ENCODE results near the gene TANGO6. TPM values are rescaled to one million over a fixed set of nuclear protein-coding genes. Genes with fewer than 3 reads are reported as not detected.

TANGO6 gene
- total and polyA plus RNA-seq, 10 of the 15 experiments (the other 5 are each of a cell fraction or from before 2014, with no cell fraction given) = 1.1 to 20.6 (median 11.0) TPM

DNA sequence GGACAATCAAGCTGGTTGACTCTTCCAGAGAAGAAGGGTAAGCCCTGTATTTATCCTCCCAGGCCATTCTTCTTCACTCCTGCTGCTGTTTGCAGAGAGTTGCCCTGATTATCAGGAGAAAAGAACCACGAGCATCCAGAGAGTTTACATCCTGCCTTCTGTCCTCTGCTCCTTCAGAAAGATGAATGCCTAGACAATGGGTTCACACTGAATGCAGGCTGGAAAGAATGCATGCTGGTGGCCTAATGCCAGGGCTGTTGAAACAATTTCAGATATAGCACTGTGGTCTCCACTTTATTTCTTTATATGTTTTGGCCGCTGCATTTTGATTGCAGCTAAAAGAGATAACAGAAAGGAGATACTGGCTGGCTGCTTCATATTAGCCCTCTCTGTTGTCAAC, 241.0 kb downstream of the TANGO6 start:
- WGBS (ENCODE audit: insufficient coverage, insufficient replicate concordance, low lambda C conversion rate, missing lambda C conversion rate) = 89% methylated on average over 2 of the region's 2 CpGs
- Histone ChIP-seq H3K9ac (ENCODE audit: control insufficient read depth, insufficient read depth, low read length) (no peak overlapping the region), H4K20me1 (ENCODE audit: control insufficient read depth, insufficient read depth) (no peaks in the 10 kb centered on the region), H3K9me3 (replicated peaks; ENCODE audit: control insufficient read depth, insufficient read depth, low read length) (no peaks in the 10 kb centered on the region), H3K27me3 (replicated peaks in 1 of 2; ENCODE audit: control insufficient read depth in 2 of 2, insufficient read depth in 2 of 2, low read length in 1 of 2) (no peaks in the 10 kb centered on the region), H3K4me1 (ENCODE audit: control insufficient read depth, insufficient read depth, low read length) (peaks cover 7% of the 10 kb centered on the region), H3K79me2 (ENCODE audit: control insufficient read depth, insufficient read depth, low read length) (no peaks in the 10 kb centered on the region), H2AFZ (ENCODE audit: control insufficient read depth, low read depth, low read length) (no peak overlapping the region), H3K4me2 (ENCODE audit: control insufficient read depth, insufficient read depth) (no peak overlapping the region), H3K27ac (ENCODE audit: control insufficient read depth, insufficient read depth) (no peak overlapping the region), H3K36me3 (ENCODE audit: control insufficient read depth in 2 of 2, insufficient read depth in 2 of 2, low read length in 1 of 2) (no peaks in the 10 kb centered on the region; a peak in 1 of 4 replicates), H3K4me3 (no peak overlapping the region)
- ChIA-PET SMC1A (ENCODE audit: uncharacterized antibody, unreplicated experiment) (interaction anchor here (1.3 to 2.1 kb wide), 2 partner anchors 16 to 202 kb away, joined by 3 to 5 read pairs; no protein-coding TSS in a partner anchor), POLR2A (no interaction called here), CTCF (interaction anchor here (1.8 to 2.5 kb wide), 2 partner anchors 9 to 29 kb away, joined by 4 to 7 read pairs; no protein-coding TSS in a partner anchor), RAD21 (ENCODE audit: unreplicated experiment) (no interaction called here)
- in situ Hi-C loops (cut with MboI) (no loop called here), intact Hi-C loops (cut with micrococcal nuclease; ENCODE audit: unreplicated experiment) (no loop called here)
- FAIRE-seq (no peak), DNase-seq (ENCODE audit: low read depth, low spot score) (no peak), ATAC-seq (no peak)
- TSS peak; percentile 47 for BruUV-seq (replicated peaks)
- TF ChIP-seq NFYB (IDR thresholded peaks at IDR 0.05; ENCODE audit: insufficient read depth, low read depth, low read length) (no peak), SPI1 (IDR thresholded peaks at IDR 0.05; ENCODE audit: borderline replicate concordance, insufficient read depth, low read depth, low read length) (no peak), EED (IDR thresholded peaks at IDR 0.05; ENCODE audit: low read depth) (no peak), FOXK2 (IDR thresholded peaks at IDR 0.05) (no peak), NFXL1 (IDR thresholded peaks at IDR 0.05; ENCODE audit: borderline replicate concordance) (no peak), HDAC2 (IDR thresholded peaks at IDR 0.05) (no peak)

DNA sequence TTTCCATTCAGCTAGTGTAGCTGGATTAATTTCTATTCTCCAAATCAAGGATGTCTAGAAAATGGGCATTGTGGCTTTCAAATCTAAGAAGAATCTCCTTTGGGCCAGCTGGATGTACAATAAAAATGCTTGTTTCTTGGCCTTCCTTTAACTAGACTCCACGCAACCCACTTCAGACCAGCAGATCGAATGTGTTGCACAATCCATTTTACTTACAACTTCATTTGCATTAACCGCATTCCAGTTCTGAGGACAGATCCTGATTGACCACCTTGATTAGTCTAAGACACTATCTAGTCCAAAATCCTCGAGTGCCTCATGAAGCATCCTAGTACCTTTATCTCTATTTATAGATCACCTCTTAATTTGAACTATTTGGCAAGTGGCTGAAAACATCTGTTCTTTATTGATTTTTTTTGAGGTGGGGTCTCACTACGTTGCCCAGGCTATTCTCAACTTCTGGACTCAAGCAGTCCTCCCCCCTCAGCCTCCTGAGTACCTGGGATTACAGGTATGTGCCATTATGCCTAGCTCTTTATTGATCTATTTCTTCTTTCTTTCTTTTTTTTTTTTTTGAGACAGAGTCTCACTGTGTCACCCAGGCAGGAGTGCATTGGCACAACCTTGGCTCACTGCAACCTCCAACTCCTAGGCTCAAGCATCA, 241.8 kb downstream of the TANGO6 start:
- ChIA-PET POLR2A (no interaction called here), SMC1A (ENCODE audit: uncharacterized antibody, unreplicated experiment) (interaction anchor here (2.1 kb wide), 1 partner anchor 15 kb away, joined by 5 read pairs; no protein-coding TSS in a partner anchor), CTCF (interaction anchor here (0.6 to 2.5 kb wide), 3 partner anchors 8 to 28 kb away, joined by 3 to 7 read pairs (median 4); no protein-coding TSS in a partner anchor), RAD21 (ENCODE audit: unreplicated experiment) (interaction anchor here (0.5 kb wide), 1 partner anchor 31 kb away, joined by 3 read pairs; no protein-coding TSS in a partner anchor)
- BruUV-seq (replicated peaks) = no TSS peak
- no peak for DNase-seq (ENCODE audit: low read depth, low spot score)
- Histone ChIP-seq H2AFZ (ENCODE audit: control insufficient read depth, low read depth, low read length) (no peak overlapping the region), H3K9me3 (replicated peaks; ENCODE audit: control insufficient read depth, insufficient read depth, low read length) (no peaks in the 10 kb centered on the region), H3K27me3 (replicated peaks in 1 of 2; ENCODE audit: control insufficient read depth in 2 of 2, insufficient read depth in 2 of 2, low read length in 1 of 2) (no peaks in the 10 kb centered on the region), H3K4me3 (no peak overlapping the region), H3K4me1 (ENCODE audit: control insufficient read depth, insufficient read depth, low read length) (peaks cover 10% of the 10 kb centered on the region), H4K20me1 (ENCODE audit: control insufficient read depth, insufficient read depth) (no peaks in the 10 kb centered on the region), H3K9ac (ENCODE audit: control insufficient read depth, insufficient read depth, low read length) (no peak overlapping the region), H3K4me2 (ENCODE audit: control insufficient read depth, insufficient read depth) (no peak overlapping the region), H3K79me2 (ENCODE audit: control insufficient read depth, insufficient read depth, low read length) (no peaks in the 10 kb centered on the region), H3K36me3 (ENCODE audit: control insufficient read depth in 2 of 2, insufficient read depth in 2 of 2, low read length in 1 of 2) (no peaks in the 10 kb centered on the region; a peak in 1 of 4 replicates), H3K27ac (ENCODE audit: control insufficient read depth, insufficient read depth) (no peak overlapping the region)
- WGBS (ENCODE audit: insufficient coverage, insufficient replicate concordance, low lambda C conversion rate, missing lambda C conversion rate) = 94% methylated on average over 5 of the region's 5 CpGs
- TF ChIP-seq, protein P1, sequence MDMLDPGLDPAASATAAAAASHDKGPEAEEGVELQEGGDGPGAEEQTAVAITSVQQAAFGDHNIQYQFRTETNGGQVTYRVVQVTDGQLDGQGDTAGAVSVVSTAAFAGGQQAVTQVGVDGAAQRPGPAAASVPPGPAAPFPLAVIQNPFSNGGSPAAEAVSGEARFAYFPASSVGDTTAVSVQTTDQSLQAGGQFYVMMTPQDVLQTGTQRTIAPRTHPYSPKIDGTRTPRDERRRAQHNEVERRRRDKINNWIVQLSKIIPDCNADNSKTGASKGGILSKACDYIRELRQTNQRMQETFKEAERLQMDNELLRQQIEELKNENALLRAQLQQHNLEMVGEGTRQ (IDR thresholded peaks at IDR 0.05; ENCODE audit: borderline replicate concordance, low read depth, low read length) = no peak
- TF ChIP-seq RCOR1 (conservative IDR thresholded peaks at IDR 0.05; ENCODE audit: low read depth, low read length) (no peak), ZBED1 (IDR thresholded peaks at IDR 0.05; ENCODE audit: borderline replicate concordance) (no peak), PAX5 (IDR thresholded peaks at IDR 0.05; ENCODE audit: borderline replicate concordance, low read depth, low read length) (no peak)
- FAIRE-seq = no peak
- no peak for ATAC-seq
- in situ Hi-C loops (cut with MboI) = no loop called here
- intact Hi-C loops (cut with micrococcal nuclease; ENCODE audit: unreplicated experiment) = no loop called here
